ENCODE data around the gene ELMO3.

ELMO3 gene

DNA sequence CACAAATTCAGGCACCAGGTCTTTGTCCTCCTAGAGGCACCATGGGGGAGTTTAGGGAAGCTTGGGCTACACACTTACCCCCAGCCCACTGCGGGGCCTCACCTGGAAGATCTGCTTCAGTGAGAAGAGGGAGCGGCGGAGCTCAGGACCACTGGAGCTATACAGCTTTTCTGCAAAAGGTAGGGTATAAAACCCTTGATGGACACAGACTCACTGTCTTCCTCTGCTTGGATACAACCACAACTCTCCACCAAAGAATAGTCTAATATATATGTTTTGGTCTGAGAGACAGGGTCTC lies 39.3 kb downstream of the ELMO3 start:
- H3K79me1 ChIP-seq (ENCODE audit: low read length): peaks cover 16% of the 10 kb centered on the region
- no peak overlapping the region for H3K27ac ChIP-seq (ENCODE audit: low read depth, low read length)
- H3K18ac ChIP-seq (ENCODE audit: low read length): no peak overlapping the region
- DNase-seq: no peak
- no peak overlapping the region for H2BK5ac ChIP-seq (ENCODE audit: low read depth, low read length, poor library complexity)
- no peaks in the 10 kb centered on the region for H3K27me3 ChIP-seq (ENCODE audit: insufficient read depth, low read length)
- no CpG with 5 or more reads among the region's 3 CpGs for WGBS (ENCODE audit: extremely low coverage, insufficient coverage, insufficient read length)
- peaks cover 20 to 23% of the 10 kb centered on the region in 2 experiments for H3K4me1 ChIP-seq (ENCODE audit: control insufficient read depth in 1 of 2, insufficient read depth in 2 of 2, low read length in 2 of 2)
- no peak overlapping the region for H4K8ac ChIP-seq (ENCODE audit: low read depth, low read length)
- no peak overlapping the region for H4K12ac ChIP-seq (ENCODE audit: low read depth, low read length)
- H2AFZ ChIP-seq (ENCODE audit: insufficient read depth, low read length, poor library complexity): no peak overlapping the region
- peaks cover 32 to 33% of the 10 kb centered on the region in 2 experiments for H3K36me3 ChIP-seq (ENCODE audit: control insufficient read depth in 1 of 2, insufficient read depth in 2 of 2, low read length in 2 of 2)
- H4K91ac ChIP-seq (ENCODE audit: low read depth, low read length): no peak overlapping the region
- H3K4ac ChIP-seq (ENCODE audit: low read depth, low read length): no peak overlapping the region
- no peak overlapping the region for H2BK120ac ChIP-seq (ENCODE audit: insufficient read depth, low read length, poor library complexity)
- H3K79me2 ChIP-seq (ENCODE audit: control insufficient read depth, insufficient read depth, low read length, poor library complexity): peaks cover 2% of the 10 kb centered on the region
- H2AK5ac ChIP-seq (ENCODE audit: low read length): no peak overlapping the region
- no peak overlapping the region for H3K23ac ChIP-seq (ENCODE audit: low read length)
- no peak overlapping the region for H3K4me2 ChIP-seq (ENCODE audit: low read length)
- H3K14ac ChIP-seq (ENCODE audit: low read length): no peak overlapping the region
- H3K9ac ChIP-seq (ENCODE audit: low read length): no peak overlapping the region
- H2BK12ac ChIP-seq (ENCODE audit: low read length): no peak overlapping the region
- no peak overlapping the region for H3K4me3 ChIP-seq (ENCODE audit: low read depth, low read length)
- no peaks in the 10 kb centered on the region for H3K9me3 ChIP-seq (ENCODE audit: insufficient read depth, low read depth, low read length)

DNA sequence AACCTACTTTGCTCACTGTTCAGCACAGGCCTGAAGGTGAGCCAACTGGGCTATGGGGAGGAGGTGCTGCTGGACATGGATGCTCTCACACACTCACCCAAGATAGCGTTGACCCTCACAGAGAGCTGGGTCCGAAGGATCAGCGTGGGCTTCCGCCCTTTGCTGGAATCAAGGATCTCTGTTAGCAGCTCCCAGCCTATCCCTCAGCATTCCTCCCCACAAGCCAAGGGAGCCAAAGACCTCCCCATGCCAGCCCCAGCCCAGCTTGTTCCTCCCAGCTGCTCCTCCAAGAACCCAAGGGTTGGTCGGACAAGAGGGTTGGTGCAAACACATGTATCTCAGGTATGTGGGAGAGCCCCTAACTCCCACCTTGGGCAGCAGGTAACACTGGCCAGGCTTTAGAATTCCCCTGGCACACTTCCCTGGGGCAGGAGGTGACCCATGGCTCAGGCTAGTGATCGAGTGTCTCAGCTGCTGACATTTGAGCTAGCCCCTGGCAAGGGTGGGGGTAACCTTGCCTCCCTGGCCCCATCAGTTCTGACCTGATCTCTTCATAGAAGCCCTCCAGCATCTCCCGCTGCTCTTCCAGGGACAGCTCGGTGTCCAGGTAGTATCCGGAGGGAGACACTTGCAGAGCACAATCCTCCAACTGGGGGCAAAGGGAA lies 40.0 kb downstream of the ELMO3 start:
- Histone ChIP-seq H3K27ac (ENCODE audit: low read depth, low read length) (no peak overlapping the region), H3K18ac (ENCODE audit: low read length) (no peak overlapping the region), H2AK5ac (ENCODE audit: low read length) (no peak overlapping the region), H2BK120ac (ENCODE audit: insufficient read depth, low read length, poor library complexity) (no peak overlapping the region), H3K4me2 (ENCODE audit: low read length) (no peak overlapping the region), H3K4me3 (ENCODE audit: low read depth, low read length) (no peak overlapping the region), H3K9me3 (ENCODE audit: insufficient read depth, low read depth, low read length) (no peaks in the 10 kb centered on the region), H3K23ac (ENCODE audit: low read length) (no peak overlapping the region), H2AFZ (ENCODE audit: insufficient read depth, low read length, poor library complexity) (no peak overlapping the region), H4K91ac (ENCODE audit: low read depth, low read length) (no peak overlapping the region), H4K8ac (ENCODE audit: low read depth, low read length) (no peak overlapping the region), H2BK12ac (ENCODE audit: low read length) (no peak overlapping the region), H3K14ac (ENCODE audit: low read length) (no peak overlapping the region), H2BK5ac (ENCODE audit: low read depth, low read length, poor library complexity) (no peak overlapping the region), H3K9ac (ENCODE audit: low read length) (no peak overlapping the region), H3K79me1 (ENCODE audit: low read length) (peaks cover 17% of the 10 kb centered on the region), H3K79me2 (ENCODE audit: control insufficient read depth, insufficient read depth, low read length, poor library complexity) (peaks cover 2% of the 10 kb centered on the region), H4K12ac (ENCODE audit: low read depth, low read length) (no peak overlapping the region), H3K36me3 (ENCODE audit: control insufficient read depth in 1 of 2, insufficient read depth in 2 of 2, low read length in 2 of 2) (peaks cover 28 to 30% of the 10 kb centered on the region in 2 experiments), H3K4ac (ENCODE audit: low read depth, low read length) (no peak overlapping the region), H3K4me1 (ENCODE audit: control insufficient read depth in 1 of 2, insufficient read depth in 2 of 2, low read length in 2 of 2) (peaks cover 28 to 29% of the 10 kb centered on the region in 2 experiments), H3K27me3 (ENCODE audit: insufficient read depth, low read length) (no peaks in the 10 kb centered on the region)
- DNase-seq: no peak
- no CpG with 5 or more reads among the region's 9 CpGs for WGBS (ENCODE audit: extremely low coverage, insufficient coverage, insufficient read length)

- Histone ChIP-seq H4K91ac (ENCODE audit: low read depth, low read length) (peak overlapping the region; percentile 97), H4K12ac (ENCODE audit: low read depth, low read length) (peak overlapping the region; percentile 49), H3K4ac (ENCODE audit: low read depth, low read length) (peak overlapping the region; percentile 68), H3K9me3 (ENCODE audit: insufficient read depth, low read depth, low read length) (no peaks in the 10 kb centered on the region), H3K4me1 (ENCODE audit: control insufficient read depth in 1 of 2, insufficient read depth in 2 of 2, low read length in 2 of 2) (peaks cover 43 to 44% of the 10 kb centered on the region in 2 experiments), H3K14ac (ENCODE audit: low read length) (peak overlapping the region; percentile 94), H3K27ac (ENCODE audit: low read depth, low read length) (peak overlapping the region; percentile 95), H3K79me1 (ENCODE audit: low read length) (peaks cover 22% of the 10 kb centered on the region), H4K8ac (ENCODE audit: low read depth, low read length) (peak overlapping the region; percentile 89), H3K9ac (ENCODE audit: low read length) (no peak overlapping the region), H2AFZ (ENCODE audit: insufficient read depth, low read length, poor library complexity) (peak overlapping the region; percentile 32), H3K4me2 (ENCODE audit: low read length) (no peak overlapping the region), H2AK5ac (ENCODE audit: low read length) (peak overlapping the region; percentile 96), H3K27me3 (ENCODE audit: insufficient read depth, low read length) (no peaks in the 10 kb centered on the region), H3K36me3 (ENCODE audit: control insufficient read depth in 1 of 2, insufficient read depth in 2 of 2, low read length in 2 of 2) (peaks cover 24 to 26% of the 10 kb centered on the region in 2 experiments), H2BK5ac (ENCODE audit: low read depth, low read length, poor library complexity) (peak overlapping the region; percentile 94), H2BK120ac (ENCODE audit: insufficient read depth, low read length, poor library complexity) (peak overlapping the region; percentile 95), H3K23ac (ENCODE audit: low read length) (no peak overlapping the region), H3K18ac (ENCODE audit: low read length) (peak overlapping the region; percentile 92), H3K4me3 (ENCODE audit: low read depth, low read length) (no peak overlapping the region), H2BK12ac (ENCODE audit: low read length) (peak overlapping the region; percentile 23), H3K79me2 (ENCODE audit: control insufficient read depth, insufficient read depth, low read length, poor library complexity) (peaks cover 2% of the 10 kb centered on the region)
- WGBS (ENCODE audit: extremely low coverage, insufficient coverage, insufficient read length): no CpG with 5 or more reads among the region's 4 CpGs
- DNase-seq: no peak
Measured at GRCh38 chr16:67240506-67240905, 41.6 kb downstream of the ELMO3 start.

DNA sequence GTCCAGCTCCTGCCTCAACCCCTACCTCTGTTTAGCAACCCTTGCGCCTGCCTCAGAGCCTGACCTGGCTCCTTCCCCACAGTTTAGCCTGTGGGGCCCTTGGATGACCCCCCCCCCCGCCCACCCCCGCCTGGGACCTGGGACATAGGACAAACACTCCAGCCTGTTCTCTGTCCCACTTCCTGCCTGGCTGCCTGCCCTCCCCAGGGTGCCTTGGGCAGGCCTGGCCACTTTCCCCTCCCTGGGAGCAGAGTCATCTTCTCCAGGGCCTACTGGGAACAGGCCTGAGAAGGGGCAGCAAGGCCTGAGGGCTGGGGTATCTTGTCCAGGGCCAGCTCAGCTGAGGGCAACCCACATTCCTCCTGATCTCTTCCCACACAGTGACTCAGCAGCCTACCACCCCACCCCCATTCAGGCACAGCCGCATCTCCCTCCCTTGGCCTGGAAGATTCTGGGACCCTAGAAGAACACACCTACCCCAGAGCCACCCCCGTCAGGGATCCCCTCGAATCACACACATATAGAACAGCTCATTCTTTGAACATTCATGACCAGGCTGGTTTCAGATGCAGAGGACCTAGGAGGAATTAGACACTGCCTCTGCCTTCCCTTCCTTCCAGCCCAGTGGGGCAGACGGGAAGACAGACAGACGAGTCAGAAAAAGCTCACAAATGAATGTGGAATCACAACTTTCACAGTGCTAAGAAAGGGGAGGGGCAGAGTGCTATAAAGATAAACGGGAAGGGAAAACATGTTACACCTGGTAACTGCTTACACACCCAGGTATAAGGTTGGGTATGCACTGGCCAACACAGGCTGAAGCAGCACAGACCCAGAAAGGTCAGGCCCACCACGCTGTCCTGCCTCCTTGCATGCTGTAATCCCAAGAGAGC lies 42.3 kb downstream of the ELMO3 start:
- no peak overlapping the region for H3K23ac ChIP-seq (ENCODE audit: low read length)
- peak overlapping the region; percentile 85 for H2BK12ac ChIP-seq (ENCODE audit: low read length)
- no peak overlapping the region for H3K9ac ChIP-seq (ENCODE audit: low read length)
- peaks cover 44 to 47% of the 10 kb centered on the region in 2 experiments for H3K4me1 ChIP-seq (ENCODE audit: control insufficient read depth in 1 of 2, insufficient read depth in 2 of 2, low read length in 2 of 2)
- no peak overlapping the region for H3K4me3 ChIP-seq (ENCODE audit: low read depth, low read length)
- no peaks in the 10 kb centered on the region for H3K27me3 ChIP-seq (ENCODE audit: insufficient read depth, low read length)
- H3K18ac ChIP-seq (ENCODE audit: low read length): peak overlapping the region; percentile 92
- peak overlapping the region; percentile 45 for H3K4me2 ChIP-seq (ENCODE audit: low read length)
- peak overlapping the region; percentile 95 for H2BK120ac ChIP-seq (ENCODE audit: insufficient read depth, low read length, poor library complexity)
- H2AFZ ChIP-seq (ENCODE audit: insufficient read depth, low read length, poor library complexity): peak overlapping the region; percentile 46
- peak overlapping the region; percentile 96 for H2AK5ac ChIP-seq (ENCODE audit: low read length)
- H3K36me3 ChIP-seq (ENCODE audit: control insufficient read depth in 1 of 2, insufficient read depth in 2 of 2, low read length in 2 of 2): peaks cover 18 to 21% of the 10 kb centered on the region in 2 experiments
- H4K91ac ChIP-seq (ENCODE audit: low read depth, low read length): peak overlapping the region; percentile 97
- H3K27ac ChIP-seq (ENCODE audit: low read depth, low read length): peak overlapping the region; percentile 95
- H3K79me1 ChIP-seq (ENCODE audit: low read length): peaks cover 29% of the 10 kb centered on the region
- DNase-seq: peak; percentile 53 to 54
- peak overlapping the region; percentile 68 for H3K4ac ChIP-seq (ENCODE audit: low read depth, low read length)
- peak overlapping the region; percentile 49 for H4K12ac ChIP-seq (ENCODE audit: low read depth, low read length)
- H3K9me3 ChIP-seq (ENCODE audit: insufficient read depth, low read depth, low read length): no peaks in the 10 kb centered on the region
- H4K8ac ChIP-seq (ENCODE audit: low read depth, low read length): peak overlapping the region; percentile 89
- peaks cover 2% of the 10 kb centered on the region for H3K79me2 ChIP-seq (ENCODE audit: control insufficient read depth, insufficient read depth, low read length, poor library complexity)
- H2BK5ac ChIP-seq (ENCODE audit: low read depth, low read length, poor library complexity): peak overlapping the region; percentile 94
- H3K14ac ChIP-seq (ENCODE audit: low read length): peak overlapping the region; percentile 94
- no CpG with 5 or more reads among the region's 10 CpGs for WGBS (ENCODE audit: extremely low coverage, insufficient coverage, insufficient read length)

Measured in trophoblast cell (in vitro differentiated cells and primary cell).